Adrenal gland (tissue), 5 donors: ENCODE data around the gene SNX5.

Experiments used
- POLR2A ChIP-seq, 2 donors: fragments of 450-650 bp; IDR thresholded peaks; one replicate each; pipeline ENCODE4 v1.6.1; 2017; ENCODE audit warnings: antibody characterized with exemption in 2 of 2, mild to moderate bottlenecking in 2 of 2, moderate library complexity in 1 of 2
- TF ChIP-seq, protein P1 (sequence below), 6 experiments: fragments of 450-650 bp in 4 of 6; fragments of 200-600 bp in 2 of 6; sonication (generic) in 1 of 6; IDR thresholded peaks; 1 replicate in 5 of 6; 2 replicates in 1 of 6; pipeline versions ENCODE4 v1.5.1 to v1.8.0; 2016 to 2021; ENCODE audit warnings: antibody characterized with exemption in 6 of 6, mild to moderate bottlenecking in 2 of 6, moderate library complexity in 1 of 6
- donor health status: DM: no; HTN: no; CAD: no.

GRCh38 chr20:17998446-17998845 lies 29.9 kb upstream of the SNX5 start:
- no peak for TF ChIP-seq POLR2A (IDR thresholded peaks at IDR 0.05)
- TF ChIP-seq, protein P1, sequence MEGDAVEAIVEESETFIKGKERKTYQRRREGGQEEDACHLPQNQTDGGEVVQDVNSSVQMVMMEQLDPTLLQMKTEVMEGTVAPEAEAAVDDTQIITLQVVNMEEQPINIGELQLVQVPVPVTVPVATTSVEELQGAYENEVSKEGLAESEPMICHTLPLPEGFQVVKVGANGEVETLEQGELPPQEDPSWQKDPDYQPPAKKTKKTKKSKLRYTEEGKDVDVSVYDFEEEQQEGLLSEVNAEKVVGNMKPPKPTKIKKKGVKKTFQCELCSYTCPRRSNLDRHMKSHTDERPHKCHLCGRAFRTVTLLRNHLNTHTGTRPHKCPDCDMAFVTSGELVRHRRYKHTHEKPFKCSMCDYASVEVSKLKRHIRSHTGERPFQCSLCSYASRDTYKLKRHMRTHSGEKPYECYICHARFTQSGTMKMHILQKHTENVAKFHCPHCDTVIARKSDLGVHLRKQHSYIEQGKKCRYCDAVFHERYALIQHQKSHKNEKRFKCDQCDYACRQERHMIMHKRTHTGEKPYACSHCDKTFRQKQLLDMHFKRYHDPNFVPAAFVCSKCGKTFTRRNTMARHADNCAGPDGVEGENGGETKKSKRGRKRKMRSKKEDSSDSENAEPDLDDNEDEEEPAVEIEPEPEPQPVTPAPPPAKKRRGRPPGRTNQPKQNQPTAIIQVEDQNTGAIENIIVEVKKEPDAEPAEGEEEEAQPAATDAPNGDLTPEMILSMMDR (IDR thresholded peaks at IDR 0.05) = no peak
